GM21526 (cell line): ENCODE data around the gene CDH4.

Experiments
- ATAC-seq: cut with Tn5 transposase; IDR thresholded peaks from one replicate; pipeline ENCODE4 v1.9.1; 2021; ENCODE audit warnings: moderate library complexity; ENCODE audit not compliant: unreplicated experiment, low FRiP score

Gene CDH4

DNA sequence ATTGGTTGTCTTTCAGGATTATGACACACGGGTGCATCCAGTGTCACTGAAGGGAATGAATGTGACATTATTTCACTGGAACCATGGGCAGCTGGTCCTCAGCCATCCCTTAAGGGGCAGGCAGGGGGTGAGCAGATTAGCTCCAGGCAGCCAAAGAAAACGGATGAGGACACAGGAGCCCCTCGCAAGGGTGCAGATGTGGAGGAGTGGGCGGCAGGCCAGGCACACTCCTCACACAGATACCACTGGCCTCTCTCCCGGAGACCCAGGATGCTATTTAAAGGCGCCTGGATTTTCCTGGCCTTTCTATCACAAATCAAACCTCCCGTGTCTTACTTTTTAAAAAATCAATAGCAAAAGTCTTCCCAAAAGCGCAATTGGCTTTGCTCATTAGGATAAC, 603.2 kb downstream of the CDH4 start:
- no peak for ATAC-seq

DNA sequence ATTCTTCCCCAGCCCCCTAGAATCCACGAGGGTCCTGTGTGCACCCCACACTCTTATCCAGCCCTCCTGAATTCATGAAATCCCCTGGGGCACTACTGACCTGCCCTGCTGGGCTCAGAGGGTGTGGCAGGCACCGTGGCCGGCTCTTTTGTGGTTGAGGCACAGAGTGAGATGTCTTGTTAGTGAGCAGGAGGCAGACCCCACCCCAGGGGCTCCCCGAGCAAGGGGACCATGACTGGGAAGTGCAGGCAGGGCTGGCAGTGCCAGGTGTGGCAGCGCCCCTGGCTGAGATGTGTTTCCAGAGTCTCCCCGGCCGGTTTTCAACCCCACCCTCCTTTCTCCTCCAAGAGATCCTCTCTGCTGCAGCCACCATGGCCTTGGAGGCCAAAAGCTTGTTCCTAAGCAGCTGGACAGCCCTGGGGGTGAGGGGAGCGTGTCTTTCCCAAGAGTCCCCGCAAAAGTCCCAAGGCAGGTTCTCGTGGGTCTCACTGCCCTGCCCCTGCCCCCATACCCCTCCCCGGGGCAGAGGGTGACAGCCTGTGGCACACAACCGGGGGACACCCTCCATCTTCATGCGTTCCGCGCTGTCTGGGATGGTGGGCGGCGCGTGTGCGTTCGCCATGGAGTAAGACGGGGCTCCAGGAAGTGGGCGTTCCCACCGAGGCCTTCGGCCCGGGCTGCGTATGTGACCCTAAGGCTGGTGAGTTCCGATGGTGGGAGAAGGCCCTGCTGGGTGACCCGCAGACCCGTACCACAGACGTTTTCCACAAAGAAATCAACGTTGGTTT, 604.8 kb downstream of the CDH4 start:
- no peak for ATAC-seq

DNA sequence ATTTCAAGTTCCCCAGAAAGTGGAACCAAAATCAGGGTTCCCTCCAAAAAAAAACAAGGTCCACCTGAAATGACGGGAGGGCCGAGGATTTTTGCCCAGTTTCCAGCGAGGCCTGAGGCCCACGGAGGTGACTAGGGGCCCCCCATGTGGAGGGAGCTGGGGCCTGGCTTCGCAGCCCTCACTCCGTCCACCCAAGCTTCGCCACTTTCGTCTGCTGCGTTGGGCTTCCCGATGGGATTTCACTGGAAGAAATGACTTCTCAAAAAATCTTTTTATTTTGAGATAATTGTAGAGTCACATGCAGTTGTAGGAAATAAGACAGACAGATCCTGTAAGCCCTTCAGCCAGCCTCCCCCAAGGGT, 605.3 kb downstream of the CDH4 start:
- ATAC-seq: no peak

DNA sequence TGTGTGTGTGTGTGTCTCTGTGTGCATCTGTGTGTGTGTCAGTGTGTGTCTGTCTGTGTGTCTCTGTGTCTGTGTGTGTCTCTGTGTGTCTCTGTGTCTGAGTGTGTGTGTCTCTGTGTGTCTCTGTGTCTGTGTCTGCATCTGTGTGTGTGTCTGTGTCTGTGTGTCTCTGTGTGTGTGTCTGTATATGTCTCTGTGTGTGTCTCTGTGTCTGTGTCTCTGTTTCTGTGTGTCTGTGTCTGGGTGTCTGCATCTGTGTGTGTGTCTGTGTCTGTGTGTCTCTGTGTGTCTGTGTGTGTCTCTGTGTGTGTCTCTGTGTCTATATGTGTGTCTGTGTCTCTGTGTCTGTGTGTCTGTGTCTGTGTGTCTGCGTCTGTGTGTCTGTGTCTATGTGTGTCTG, 605.8 kb downstream of the CDH4 start:
- ATAC-seq: no peak

DNA sequence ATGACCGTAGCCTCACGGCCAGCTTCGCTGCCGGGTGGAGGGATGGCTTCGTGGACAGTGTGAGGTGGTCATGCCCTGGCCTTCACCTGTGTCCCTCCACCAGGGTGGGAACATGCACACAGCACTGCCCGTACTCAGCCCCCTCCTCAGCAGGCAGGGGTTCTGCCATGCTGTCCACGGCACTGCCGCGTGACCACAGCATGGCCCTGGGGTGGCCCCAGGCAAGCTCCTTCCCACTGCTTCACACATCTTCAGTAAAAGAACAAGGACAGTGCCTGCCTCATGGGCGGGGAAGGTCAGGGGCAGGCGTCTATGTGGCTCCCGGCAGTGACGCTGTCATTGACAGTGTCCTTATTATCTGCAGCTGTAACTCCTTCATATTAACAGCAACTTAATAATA, 607.7 kb downstream of the CDH4 start:
- no peak for ATAC-seq

DNA sequence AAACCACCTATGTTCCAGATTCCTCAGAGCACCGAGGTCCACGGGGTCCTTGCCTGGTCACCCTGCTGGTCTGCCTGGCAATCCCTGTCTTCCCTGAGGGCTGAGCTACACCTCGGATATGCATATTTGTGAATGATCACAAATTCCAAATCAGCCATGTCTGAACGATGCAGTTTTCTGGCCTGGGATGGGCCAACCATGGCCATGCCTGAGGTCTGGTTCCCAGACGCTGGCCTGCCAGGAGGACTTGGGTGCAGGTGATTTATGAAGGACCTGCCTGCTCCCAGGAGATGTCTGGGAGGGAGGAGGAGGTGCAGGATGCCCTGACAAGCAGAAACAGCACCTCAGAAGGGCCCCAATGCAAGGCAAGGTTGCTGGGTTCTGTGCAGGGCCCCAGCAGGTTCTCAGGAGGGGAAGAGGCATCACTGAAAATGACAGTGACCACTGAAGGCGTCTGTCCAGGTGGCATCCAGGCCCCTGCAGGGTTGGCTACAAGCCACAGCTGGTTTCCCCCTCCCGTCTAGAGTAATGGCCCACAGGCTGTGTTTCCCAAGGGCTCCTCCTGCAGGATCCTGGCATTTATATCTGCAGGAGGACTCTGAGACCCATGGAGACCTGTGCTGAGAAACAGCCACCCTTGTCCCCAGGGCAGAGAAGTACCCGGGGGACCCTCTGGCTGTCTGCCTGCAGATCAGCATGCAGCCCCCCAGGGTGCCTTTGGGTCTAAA, 608.4 kb downstream of the CDH4 start:
- no peak for ATAC-seq

DNA sequence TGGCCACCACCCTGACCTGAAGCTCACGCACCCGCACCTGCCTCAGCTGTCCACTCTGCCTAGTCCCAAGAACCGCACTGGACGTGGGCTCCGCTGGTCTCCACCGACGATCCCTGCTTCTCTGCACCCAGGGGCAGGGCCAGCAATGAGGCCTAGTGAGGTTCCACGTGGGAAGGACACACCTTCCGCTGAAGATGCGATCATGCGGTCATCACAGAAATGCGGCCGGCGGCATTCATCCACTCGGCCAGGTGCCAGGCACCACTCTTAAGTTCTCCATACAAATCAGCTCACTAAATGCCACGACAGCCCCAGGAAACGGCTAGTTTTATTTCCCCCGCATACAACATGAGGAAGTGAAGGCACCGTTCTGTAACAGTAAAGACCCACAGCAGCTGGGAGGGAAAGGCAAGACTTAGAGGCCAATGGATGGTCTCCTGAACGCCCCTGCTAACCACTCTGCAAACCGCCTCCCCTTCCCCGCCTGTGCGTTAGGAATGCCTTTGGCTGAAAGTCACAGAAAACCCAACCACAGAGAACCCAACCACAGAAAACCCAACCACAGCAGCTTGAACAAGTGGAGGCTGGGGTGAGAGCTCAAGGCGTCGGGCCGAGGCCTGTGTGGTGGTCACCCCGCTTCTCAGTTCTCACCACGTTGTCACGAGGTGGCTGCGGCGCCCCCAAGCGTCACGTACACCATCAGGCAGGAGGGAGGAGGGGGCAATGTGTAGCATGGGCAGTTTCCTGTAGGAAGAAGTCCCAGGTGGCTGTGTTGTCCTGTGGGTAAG, 609.2 kb downstream of the CDH4 start:
- no peak for ATAC-seq

DNA sequence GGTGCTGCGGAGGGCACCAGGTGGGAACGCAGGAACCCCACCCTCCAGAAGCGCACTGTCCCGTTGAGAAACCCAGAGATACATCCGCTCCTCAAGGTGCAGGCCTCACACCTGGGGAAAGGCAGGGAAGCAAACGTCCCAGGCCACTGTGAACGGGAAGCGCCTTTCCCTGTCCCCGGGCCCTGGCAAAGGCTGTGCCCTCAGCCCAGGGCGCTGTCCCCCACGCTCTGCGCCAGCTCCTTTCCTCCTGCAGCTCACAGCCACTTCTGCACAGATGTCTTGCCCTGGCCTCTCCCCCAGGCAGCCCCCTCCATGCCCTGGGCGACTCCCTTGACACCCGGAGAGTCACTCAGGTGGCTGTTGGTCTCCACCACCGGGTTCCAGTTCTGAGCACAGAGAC, 609.8 kb downstream of the CDH4 start:
- no peak for ATAC-seq

DNA sequence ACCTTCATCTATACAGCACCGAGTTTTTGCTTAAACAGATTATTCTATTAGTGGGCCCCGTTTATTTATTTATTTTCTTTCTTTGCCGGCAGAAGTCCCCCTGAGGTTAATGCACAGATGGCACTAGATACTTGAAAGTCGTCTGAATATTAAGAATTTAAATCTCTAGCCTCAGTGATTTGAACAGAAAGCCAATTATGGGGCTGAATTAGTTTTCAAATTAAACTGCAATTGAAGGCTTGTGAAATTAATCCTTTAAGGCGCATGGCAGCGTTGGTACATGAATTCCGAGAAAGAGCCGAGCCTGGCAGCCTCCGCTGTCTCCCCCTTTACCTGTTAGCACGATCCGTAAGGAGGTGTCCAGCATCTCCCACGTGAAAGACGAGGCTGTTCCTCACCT, 610.8 kb downstream of the CDH4 start:
- no peak for ATAC-seq

DNA sequence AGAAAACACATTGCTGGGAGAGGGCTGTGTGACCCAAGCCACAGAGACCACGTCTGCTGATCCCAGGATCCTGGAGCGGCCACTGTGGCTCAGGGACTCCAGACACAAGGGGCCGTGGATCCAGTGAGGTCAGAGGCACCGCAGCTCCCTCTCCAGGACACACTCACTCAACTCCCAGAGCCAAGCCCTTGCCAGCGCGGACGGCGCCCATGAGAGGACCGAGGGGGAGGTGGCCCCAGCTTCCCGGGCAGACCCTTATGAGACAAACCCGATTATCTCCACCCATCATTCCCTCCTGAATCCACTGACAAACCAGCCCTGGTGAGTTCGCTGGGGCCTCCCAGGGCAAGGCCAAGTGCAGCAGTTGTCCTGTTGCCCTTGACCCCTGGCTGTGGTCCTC, 612.4 kb downstream of the CDH4 start:
- ATAC-seq: no peak

DNA sequence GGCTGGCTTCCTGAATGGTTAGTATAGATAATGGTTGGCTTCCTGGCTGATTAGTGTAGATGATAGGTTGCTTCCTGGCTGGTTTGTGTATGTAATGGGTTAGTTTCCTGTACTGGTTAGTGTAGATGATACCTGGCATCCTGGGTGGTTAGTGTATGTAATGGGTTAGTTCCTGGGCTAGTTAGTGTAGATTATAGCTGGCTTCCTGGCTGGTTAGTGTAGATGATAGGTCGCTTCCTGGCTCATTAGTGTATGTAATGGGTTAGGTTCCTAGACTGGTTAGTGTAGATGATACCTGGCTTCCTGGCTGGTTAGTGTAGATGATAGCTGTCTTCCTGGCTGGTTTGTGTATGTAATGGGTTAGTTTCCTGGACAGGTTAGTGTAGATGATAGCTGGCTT, 613.3 kb downstream of the CDH4 start:
- ATAC-seq: no peak

DNA sequence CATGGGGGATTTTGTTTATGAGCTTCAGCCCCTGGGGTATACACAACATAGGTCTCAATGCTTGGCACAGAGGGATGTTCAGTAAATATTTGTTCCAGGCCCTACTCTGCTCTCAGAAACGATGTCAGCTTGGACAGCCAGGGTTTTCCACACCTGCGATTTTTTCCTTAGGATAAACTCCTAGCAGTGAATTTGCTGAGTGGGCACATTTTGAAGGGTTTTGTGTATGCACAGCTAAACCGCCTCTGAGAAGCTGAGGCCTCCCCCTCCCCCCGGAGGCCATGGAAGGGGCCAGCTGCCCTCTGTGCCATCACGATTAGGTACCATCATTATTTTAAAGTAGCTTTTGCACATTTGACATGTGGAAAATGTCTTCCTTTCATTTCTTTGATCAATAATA, 614.1 kb downstream of the CDH4 start:
- no peak for ATAC-seq

DNA sequence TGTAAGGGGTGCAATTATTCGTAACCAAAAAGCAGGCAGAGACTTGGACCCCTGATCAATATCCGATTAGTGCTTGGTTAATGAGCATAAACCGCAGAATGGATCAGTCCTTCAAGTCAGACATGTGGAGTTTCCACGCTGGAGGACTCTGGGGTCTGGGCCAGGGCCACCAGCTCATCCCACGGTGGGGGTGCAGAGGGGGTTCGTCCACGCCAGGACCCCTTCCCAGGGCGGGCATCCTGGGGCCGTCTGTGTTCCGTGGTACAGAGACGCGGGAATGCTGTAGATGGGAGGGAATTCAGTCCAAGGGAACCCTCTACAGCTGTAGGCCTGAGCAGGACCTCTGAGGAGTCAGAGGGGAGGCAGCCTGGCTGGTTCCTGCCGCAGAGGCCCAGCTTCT, 615.9 kb downstream of the CDH4 start:
- no peak for ATAC-seq

DNA sequence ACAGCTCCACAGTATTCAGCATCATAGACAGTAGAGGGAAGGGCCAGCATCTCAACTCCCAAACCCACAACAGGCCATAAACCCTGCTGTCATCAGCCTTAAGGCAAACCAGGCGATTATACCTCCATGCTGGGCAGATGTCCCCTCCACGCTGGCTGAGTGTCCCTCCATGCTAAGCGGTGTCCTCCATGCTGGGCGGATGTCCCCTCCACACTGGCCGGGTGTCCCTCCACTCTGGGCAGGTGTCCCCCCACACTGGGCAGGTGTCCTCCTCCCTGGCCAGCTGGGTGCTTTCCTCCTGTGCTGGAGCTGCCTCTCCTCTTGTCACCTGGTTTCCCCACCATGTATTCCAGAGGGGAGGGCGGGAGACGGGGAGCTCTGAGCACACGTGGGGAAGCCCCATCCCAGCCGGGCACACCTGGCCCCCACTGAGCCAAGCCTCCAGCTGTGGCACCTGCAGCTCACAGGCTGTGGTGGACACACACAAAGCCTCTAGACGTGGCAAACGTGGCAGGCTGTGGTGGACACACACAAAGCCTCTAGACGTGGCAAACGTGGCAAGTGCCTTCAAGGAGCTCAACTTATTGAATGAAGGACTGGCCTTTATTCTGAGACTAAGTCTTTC, 616.5 kb downstream of the CDH4 start:
- no peak for ATAC-seq

DNA sequence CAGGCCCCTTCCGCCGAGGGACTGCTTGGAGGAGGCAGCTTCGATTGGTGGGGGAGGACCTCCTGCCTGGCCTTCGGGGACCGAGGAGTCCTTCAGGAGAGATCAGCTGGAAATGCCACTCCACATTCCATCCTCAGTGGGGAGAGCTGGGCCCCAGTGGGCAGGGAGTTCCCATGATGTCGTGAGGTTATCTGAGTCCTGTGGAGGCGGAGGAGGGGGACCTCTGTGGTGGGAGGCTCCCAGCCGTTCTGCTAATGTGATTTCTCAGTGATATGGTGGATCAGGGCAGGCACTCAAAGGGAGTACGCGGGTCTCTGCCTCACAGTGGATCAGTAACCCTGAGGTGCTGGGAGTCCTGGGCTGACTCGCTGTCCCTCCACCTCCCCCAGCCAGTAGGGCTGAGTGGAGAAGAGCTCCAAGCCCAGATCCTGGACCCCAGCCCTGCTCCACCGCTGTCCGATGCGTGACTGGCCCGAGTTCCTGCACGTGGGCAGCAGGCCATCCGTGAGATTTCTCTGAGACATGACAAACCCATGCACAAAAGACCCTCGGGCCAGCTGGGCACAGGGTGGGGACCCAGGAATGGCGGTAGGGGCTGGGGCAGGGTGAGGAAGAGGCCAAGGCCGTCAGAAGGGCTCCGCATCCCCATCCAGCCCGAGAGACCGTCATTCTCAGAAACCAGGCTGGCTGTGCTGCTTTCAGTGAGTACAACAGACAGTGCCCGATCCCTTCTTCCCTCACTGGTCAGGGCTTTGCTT, 617.9 kb downstream of the CDH4 start:
- ATAC-seq: no peak

DNA sequence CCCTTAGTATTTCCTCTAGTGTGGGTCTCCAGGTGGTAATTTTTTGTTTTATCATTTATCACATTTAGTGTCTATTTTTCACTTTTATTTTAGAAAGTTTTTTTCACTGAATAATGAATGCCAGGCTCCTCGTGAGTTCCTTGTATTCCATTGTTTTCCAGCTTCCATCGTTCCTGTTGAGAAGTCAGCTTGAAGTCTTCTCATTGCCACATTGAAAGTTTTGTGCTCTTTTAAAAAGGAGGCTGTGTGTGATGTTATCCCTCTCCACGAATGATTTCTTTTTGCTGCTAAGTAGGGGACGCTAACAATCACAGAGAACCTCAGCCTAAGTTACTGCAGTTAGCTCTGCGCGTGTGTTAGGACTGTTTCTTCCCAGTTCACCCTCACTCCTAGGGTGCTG, 619.1 kb downstream of the CDH4 start:
- no peak for ATAC-seq

DNA sequence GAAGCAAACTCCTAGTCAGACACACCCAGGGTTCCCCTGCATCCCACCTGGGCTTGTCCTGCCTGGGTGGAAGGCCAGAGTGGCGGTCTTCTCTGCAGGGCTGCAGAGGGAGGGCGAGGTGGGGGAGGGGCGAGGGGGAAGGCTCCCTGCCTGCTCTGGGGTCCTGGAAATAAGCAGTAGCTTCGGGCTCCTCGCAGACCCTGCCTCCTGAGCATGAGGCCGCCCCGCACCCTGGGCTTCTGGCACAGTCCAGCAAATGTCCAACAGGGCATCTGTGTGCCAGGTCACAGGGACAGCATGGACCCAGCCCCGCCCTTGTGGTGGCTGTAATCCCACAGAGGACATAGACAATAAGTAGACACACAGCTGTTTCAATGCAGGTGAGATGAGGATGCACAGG, 619.9 kb downstream of the CDH4 start:
- no peak for ATAC-seq

DNA sequence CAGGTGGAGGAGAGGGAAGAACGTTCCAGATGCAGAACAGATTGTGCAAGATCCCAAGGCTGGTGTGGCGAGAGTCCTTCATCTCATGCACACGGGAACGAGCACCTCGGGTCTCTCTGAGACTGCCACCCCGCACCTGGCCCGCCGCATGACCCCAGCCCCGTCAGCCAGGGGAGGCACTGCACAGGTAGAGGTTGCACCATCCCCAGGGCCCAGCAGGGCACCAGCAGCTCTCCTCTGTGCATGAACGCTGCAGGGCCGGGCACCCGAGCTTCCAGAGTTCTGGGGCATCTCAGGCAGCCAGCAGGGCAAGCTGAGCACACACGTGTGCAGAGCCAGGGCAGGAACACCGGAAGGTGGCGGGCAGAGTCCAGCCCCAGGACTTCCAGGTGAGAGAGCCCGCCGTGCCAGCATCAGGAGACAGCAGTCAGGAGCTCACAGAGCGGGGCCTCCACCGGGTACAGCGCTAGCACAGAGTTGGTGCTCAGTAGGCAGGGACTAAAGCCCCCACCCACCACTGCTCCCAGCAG, 620.4 kb downstream of the CDH4 start:
- ATAC-seq: no peak

DNA sequence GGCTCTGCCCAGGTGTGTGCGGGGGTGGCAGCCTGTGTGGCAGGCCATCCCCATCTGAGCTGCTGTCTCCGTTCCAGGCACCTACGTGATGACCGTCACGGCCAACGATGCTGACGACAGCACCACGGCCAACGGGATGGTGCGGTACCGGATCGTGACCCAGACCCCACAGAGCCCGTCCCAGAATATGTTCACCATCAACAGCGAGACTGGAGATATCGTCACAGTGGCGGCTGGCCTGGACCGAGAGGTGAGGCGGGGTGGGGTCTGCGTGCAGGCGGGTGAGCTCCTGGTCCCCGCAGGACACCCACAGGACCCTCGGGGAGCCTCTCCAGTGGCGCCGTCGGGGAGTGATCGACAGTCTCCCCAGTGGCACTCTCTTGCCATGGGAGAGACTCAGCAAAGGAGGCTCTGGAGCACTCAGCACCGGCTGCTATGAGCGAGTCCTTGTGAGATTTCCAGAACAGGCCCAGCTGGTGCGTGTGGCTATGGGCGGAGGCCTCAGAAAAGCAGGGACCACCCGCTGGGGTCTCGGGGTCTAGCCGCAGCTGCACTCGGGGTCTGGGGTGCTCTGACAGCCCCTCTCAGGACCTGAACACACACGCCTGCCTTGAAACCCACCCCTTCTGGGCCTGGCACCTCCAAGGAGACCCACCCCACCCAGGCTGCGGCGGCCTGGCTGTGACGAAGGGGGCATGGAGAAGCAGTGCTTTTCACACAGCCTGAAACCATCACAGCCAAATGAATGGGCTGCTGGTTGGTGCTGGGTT, 621.8 kb downstream of the CDH4 start:
- ATAC-seq: no peak
